ENCODE measurements around the gene OGFR.

OGFR gene

GRCh38 chr20:62797671-62798532, 6.7 kb upstream of the OGFR start:
- no peak for DNase-seq
- intact Hi-C loops (cut with DNase I) = no loop called here

GRCh38 chr20:62799036-62799435, 5.6 kb upstream of the OGFR start:
- intact Hi-C loops (cut with DNase I) = no loop called here
- no peak for DNase-seq

- no peak for DNase-seq
- intact Hi-C loops (cut with DNase I) = no loop called here
Measured at GRCh38 chr20:62799459-62799858, 5.2 kb upstream of the OGFR start.

GRCh38 chr20:62799873-62800272, 4.8 kb upstream of the OGFR start:
- intact Hi-C loops (cut with DNase I) = no loop called here
- no peak for DNase-seq

DNA sequence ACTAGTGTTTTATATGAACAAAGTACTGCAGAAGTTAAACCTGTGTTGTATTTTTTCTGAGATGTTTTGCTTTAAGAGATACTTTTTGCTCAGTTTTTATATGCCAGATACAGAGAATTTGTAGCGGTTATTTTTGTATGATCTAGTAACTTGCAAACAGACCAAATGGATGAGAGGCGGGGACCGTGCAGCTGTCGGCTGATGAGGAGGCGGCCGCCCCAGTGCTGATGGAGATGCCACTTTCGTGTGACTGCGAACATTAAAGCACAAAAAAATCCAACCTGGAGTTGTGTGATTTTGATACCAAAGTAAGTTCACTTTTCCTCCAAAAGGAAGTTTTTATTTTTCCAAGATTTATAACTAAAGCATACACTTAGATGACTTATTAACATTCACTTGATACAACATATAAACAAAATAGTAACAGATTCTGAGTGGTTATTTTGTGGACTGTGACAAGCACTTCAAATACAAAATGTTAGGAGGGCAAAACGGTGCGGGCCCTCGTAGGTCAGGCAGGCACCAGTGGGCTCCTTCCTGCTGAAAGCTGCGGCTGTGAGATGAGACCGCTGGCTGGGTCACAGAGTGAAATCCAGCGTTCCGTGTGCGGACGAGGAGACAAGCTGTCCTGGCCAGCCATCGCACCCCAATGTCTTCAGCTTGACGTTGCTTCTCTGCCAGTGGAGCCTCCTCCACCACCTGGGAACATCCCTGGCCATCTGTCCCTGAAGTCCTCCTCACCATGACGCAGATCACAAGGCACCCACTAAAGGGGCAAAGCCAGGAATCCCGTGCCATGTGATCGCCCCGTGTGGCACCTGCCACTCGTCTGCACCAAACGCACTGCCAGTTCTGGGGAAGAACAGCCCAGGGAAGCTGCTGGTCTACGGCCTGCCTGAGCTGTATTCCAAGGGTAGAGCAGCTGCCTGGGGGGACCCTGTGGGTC, 4.0 kb upstream of the OGFR start:
- intact Hi-C loops (cut with DNase I) = no loop called here
- peak in 7 of 10 donors; percentile 59 to 96 (median 79) for DNase-seq

DNA sequence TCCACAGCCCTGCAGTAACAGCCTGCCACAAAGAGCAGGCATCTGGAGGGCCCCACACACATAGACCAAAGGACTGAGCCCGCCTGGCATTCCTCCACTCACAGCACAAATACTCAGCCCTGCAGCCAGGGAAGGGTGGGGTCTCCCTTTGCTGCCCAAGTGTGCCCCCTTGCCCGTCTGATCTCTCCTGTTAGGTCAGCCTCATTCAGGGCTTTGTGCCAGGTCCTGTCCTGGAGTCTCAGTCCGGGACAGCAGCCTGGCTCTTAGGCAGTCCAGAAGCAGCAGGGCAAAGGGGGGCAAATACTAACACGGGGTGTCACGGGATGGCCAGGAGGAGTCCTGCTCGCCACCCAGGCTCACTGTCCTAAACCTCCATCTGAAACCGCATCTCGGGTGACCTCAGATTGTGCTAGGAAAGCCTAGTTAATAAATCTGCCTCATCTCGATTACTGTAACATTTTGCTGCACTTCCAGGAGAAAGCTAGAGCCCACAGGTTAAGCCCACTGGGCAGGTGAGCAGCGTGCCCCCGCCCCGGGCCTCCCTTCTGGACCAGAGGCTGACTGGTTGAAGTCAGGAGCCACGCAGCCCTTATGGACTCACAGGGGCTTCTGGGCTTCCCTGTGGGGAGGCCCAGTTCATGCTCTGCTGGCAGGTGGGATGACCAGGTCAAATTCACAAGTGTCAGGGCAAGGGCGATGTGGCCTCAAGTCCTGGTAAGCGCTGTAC, 3.2 kb upstream of the OGFR start:
- no peak for DNase-seq
- intact Hi-C loops (cut with DNase I) = no loop called here

DNA sequence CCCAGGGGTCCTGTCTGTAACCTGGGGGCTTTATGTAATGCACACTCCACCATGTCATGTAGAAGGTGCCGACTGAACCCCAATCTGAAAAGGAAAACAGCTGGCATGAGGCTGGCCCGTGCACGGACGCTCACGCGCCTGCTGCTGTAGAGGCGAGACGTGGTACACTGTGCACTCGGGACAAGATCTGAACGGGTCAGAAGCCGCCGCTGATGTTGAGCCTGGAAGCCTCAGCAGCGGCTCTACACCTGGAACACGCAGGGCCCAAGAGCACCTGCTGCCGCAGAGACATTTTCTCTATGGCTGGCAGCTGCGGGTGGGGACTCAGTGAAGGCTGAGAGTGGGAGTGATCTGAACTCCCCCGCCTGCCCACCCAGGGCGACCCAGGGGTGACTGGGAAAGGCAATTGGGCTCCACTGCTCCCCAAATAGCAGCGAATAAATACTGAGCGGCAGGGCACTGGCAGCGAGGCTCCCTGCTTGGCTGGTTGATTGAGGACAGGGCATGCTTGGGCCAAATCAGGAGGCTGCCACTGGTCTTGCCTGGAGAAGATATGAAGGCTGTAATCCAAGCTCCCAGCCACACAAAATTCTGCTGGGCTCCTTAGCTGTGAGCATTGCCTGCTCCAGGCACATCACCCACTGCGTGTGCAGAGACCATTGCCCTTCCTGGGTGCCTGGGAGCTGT, 2.5 kb upstream of the OGFR start:
- DNase-seq = peak in 1 of 10 donors; percentile 81
- intact Hi-C loops (cut with DNase I) = no loop called here

GRCh38 chr20:62804021-62804626, 511 bp upstream of the OGFR start:
- intact Hi-C loops (cut with DNase I) = no loop called here
- peak in 1 of 10 donors; percentile 86 for DNase-seq

DNA sequence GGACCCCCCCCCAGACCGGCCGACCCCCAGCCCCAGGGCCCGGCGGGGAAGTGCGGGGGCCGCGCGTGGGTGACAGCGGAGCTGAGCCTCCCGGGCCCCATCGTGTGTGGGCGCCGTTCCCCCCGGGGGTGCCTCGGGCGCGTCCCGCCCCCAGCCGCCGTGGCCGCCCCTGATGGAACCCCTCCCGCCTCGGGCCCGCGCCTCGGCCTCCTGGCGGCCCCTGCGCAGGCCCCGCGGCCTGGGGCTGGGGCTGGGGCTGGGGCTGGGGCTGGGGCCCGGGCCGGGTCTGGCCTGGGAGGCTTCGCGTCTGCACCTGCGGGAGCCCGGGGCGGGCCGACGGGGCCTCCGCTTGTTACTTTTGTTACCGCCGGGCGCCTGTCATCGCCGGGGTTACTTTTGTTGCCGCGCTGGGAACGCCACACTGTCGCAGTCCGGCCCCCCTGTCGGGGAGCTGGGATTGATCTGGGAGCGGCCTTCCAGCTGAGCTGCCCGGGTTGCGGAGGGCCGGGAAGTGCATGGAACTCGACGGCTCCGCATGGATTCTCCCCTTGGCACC, 598 bp downstream of the OGFR start:
- no peak for DNase-seq
- intact Hi-C loops (cut with DNase I) = loop anchor here (5.0 kb wide), 2 partner anchors 42 to 138 kb away; no protein-coding TSS in a partner anchor

GRCh38 chr20:62805711-62806382, 1.2 kb downstream of the OGFR start:
- intact Hi-C loops (cut with DNase I) = loop anchor here (5.0 kb wide), 2 partner anchors 41 to 139 kb away; no protein-coding TSS in a partner anchor
- DNase-seq = no peak

GRCh38 chr20:62806383-62807050, 1.9 kb downstream of the OGFR start:
- intact Hi-C loops (cut with DNase I) = loop anchor here (5.0 kb wide), 2 partner anchors 41 to 139 kb away; no protein-coding TSS in a partner anchor
- no peak for DNase-seq

DNA sequence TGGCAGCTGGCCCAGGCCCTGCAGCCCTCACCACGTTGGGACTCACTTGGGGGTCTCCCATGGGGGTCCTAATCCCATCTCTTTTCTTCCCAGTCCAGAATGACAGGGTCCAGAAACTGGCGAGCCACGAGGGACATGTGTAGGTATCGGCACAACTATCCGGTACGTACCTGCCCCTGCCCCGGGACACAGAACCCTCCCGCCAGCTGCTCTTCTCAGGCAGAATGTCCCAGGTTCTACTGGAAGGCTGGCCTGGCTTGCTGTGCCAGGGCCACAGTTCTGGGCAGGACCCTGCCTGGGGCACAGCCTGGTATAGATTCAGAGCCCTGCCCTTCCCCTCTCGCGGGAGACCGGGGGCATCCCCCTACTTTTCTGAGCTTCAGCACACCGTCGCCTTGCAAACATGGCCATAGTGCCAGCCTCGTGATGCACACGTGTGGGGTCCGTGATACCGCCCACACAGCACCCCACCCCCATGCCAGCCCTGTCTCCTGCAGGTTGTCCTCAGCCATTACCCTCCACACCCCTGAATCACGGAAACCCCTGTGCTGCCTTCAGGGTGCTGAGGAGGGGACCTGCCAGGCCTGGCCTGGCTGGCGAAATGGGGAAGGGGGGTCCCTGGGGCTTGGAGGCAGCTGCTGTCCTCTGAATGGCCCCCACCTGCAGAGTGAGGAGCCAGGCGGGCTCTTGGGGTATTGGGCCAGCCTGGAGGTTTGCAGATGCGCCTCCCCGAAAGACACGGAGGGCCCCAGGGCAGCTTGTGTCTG, 3.0 kb downstream of the OGFR start:
- DNase-seq = no peak
- intact Hi-C loops (cut with DNase I) = loop anchor here (5.0 kb wide), 2 partner anchors 40 to 140 kb away; no protein-coding TSS in a partner anchor

DNA sequence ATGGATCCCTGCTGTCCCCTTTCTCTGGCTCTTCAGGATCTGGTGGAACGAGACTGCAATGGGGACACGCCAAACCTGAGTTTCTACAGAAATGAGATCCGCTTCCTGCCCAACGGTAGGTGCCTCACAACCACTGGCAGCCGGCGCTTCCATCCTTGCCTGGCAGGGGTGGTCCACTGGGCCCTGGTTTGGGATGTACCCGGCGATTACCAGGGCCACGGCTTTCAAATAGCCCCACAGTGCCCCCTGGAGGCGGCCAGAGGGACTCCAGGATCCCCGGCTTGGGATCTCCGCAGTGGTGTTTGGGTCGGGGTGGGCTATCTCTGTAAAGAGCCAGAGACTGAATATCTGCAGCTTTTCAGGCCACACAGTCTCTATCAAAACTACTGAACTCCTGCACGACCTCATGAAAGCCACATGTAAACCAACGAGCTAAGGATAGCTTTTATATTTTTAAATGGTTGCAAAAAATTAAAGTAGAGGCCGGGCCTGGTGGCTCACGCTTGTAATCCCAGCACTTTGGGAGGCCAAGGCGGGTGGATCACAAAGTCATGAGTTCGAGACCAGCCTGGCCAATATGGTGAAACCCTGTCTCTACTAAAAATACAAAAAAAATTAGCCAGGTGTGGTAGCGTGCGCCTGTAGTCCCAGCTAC, 3.7 kb downstream of the OGFR start:
- intact Hi-C loops (cut with DNase I) = loop anchor here (5.0 kb wide), 2 partner anchors 39 to 141 kb away; no protein-coding TSS in a partner anchor
- peak; percentile 46 to 96 (median 82) for DNase-seq

DNA sequence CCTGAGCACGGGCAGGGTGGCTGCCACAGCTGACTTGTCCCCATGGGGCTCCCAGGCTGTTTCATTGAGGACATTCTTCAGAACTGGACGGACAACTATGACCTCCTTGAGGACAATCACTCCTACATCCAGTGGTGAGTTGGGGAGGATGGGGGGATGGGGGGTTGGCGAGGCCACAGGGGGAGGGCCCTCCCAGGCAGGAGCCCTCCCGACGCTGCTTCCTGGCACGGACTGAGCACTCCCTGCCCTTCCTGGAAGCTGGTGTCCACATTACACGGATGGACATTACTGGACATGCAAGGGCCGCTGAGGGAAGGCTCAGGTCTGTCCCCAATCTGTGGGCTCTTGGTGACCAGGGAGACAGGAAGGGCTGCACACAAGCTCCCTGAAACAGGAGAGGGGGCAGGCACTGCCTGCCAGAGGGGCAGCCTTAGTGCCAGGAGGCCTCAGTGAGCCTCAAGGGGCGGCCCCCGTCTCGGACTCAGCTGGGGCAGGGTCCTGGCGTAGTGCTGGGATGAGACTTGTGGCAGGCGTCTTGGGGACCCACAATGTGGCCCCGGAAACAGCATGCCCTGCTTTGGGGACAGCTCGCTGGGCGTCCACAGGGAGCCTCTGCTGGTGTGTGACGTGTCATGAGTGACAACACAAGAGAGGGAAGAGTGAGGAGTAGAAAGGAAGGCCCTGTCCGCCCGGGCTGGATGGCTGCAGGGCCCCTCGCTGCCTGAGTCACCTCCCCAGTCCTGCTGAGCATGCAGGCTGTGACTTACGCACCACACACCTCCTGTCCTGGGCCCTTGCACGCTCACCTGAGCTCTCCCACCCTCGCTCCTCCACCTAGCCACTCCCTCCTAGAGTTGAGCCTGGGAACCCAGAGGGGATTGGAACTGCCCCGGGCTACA, 5.1 kb downstream of the OGFR start:
- intact Hi-C loops (cut with DNase I) = loop anchor here (5.0 kb wide), 2 partner anchors 38 to 142 kb away; no protein-coding TSS in a partner anchor
- DNase-seq = no peak

GRCh38 chr20:62811320-62811719, 6.7 kb downstream of the OGFR start:
- DNase-seq = no peak
- intact Hi-C loops (cut with DNase I) = no loop called here

DNA sequence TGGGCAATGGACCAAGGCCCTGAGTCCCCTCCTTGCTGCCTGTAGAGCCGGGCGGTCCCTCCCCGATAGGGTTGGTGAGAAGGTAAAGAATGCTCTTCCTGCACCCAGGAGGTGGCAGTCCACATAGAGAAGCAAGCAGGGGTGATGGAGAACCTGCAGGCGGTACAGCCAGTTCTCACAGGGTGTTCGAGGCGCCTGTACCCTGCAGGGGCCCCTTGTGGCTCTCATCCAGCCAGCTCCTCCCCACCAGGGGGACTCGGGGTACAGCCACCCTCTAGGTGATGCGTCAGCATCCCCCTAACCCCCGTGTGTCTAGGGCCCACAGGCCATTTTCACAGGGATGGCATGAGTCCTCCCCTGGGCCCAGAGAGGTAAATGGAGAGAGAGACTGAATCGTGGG, 7.1 kb downstream of the OGFR start:
- intact Hi-C loops (cut with DNase I) = no loop called here
- DNase-seq = no peak

Data from posterior cingulate gyrus (tissue), 11 donors.